HepG2 (cell line): ENCODE results near the gene KSR1. TPM values are rescaled to one million over a fixed set of nuclear protein-coding genes. Genes with fewer than 3 reads are reported as not detected.

Source experiments
- ATAC-seq: fragments of 200-7000 bp; cut with Tn5 transposase; 3 replicates; pipeline ENCODE4 v1.9.1; 2020; ENCODE audit warnings: mild to moderate bottlenecking, moderate library complexity
- BruUV-seq: library from RNA; stranded (reverse); fragments of 400-500 nt; replicated peaks from 2 replicates; lab custom pipeline; 2021; lab: Mats Ljungman, UMichigan
- CTCF ChIA-PET: fragments of 300-600 bp; formaldehyde crosslinking; extraction: SDS; loops from one replicate; lab custom pipeline; 2021; ENCODE audit warnings: low total read pairs, inconsistent platforms, low intra/inter-chr PET ratio; lab: Yijun Ruan, JAX
- POLR2A ChIA-PET: fragments of 350-600 bp; sonication (Branson Sonifier 250); formaldehyde crosslinking; loops from one replicate; lab custom pipeline; 2020; ENCODE audit warnings: antibody characterized with exemption, inconsistent platforms; lab: Yijun Ruan, JAX
- DNase-seq: peaks from one replicate; pipeline ENCODE4 v3.0.0-alpha.2; 2015; ENCODE audit warnings: low spot score
- FAIRE-seq: peaks from 3 replicates; lab custom pipeline; 2011; peaks lifted over from hg19 to GRCh38; lab: Jason Lieb, UNC
- H2AFZ ChIP-seq: one replicate; pipeline ENCODE4 v1.6.1; 2011; ENCODE audit warnings: low read length, inconsistent platforms
- H3K27ac ChIP-seq: fragments of 300-600 bp; 3 replicates; pipeline ENCODE4 v1.8.0; 2011; ENCODE audit warnings: mixed run types, mild to moderate bottlenecking, mixed read lengths, low read length, inconsistent platforms; ENCODE audit not compliant: insufficient read depth; ENCODE audit errors: extremely low read length
- H3K27me3 ChIP-seq, 2 experiments: fragments of 200-600 bp in 1 of 2; 2 replicates in 1 of 2; 3 replicates in 1 of 2; pipeline versions ENCODE4 v1.6.0 to v1.8.0; 2011; ENCODE audit warnings: low read length in 2 of 2, mild to moderate bottlenecking in 2 of 2, moderate library complexity in 2 of 2, inconsistent platforms in 1 of 2; ENCODE audit not compliant: insufficient read depth in 2 of 2, control insufficient read depth in 1 of 2
- H3K36me3 ChIP-seq, 2 experiments: fragments of 200-600 bp in 1 of 2; replicated peaks in 1 of 2; 2 replicates in 1 of 2; 3 replicates in 1 of 2; pipeline versions ENCODE4 v1.5.1 to v1.8.0; 2011; ENCODE audit warnings: low read length in 2 of 2, inconsistent platforms in 1 of 2; ENCODE audit not compliant: insufficient read depth in 2 of 2, control insufficient read depth in 1 of 2
- H3K4me1 ChIP-seq: 2 replicates; pipeline ENCODE4 v1.5.1; 2012; ENCODE audit warnings: low read length, inconsistent platforms; ENCODE audit not compliant: insufficient read depth
- H3K4me2 ChIP-seq: 2 replicates; pipeline ENCODE4 v1.6.0; 2011; ENCODE audit warnings: low read depth, low read length, inconsistent platforms
- H3K4me3 ChIP-seq, 3 experiments: fragments of 200-600 bp in 1 of 3; sonication (generic), shearing (Covaris generic) in 1 of 3; replicated peaks in 1 of 3; 2 replicates each; pipeline ENCODE4 v1.5.1; 2011 to 2016; ENCODE audit warnings: low read length in 3 of 3, inconsistent platforms in 2 of 3, low read depth in 2 of 3, mild to moderate bottlenecking in 2 of 3, control low read depth in 1 of 3, mixed read lengths in 1 of 3; ENCODE audit not compliant: insufficient read depth in 1 of 3
- H3K79me2 ChIP-seq: one replicate; pipeline ENCODE4 v1.6.1; 2011; ENCODE audit warnings: low read length, inconsistent platforms; ENCODE audit not compliant: insufficient read depth
- H3K9ac ChIP-seq: 2 replicates; pipeline ENCODE4 v1.6.0; 2011; ENCODE audit warnings: mild to moderate bottlenecking, low read depth, low read length, inconsistent platforms; ENCODE audit not compliant: insufficient read depth
- H3K9me3 ChIP-seq: 2 replicates; pipeline ENCODE4 v1.5.1; 2012; ENCODE audit warnings: mild to moderate bottlenecking, low read length
- H4K20me1 ChIP-seq: 2 replicates; pipeline ENCODE4 v1.6.0; 2011; ENCODE audit warnings: inconsistent platforms, mild to moderate bottlenecking, low read length, moderate library complexity; ENCODE audit not compliant: insufficient read depth
- CHD4 ChIP-seq: fragments of 200-600 bp; sonication (generic); IDR thresholded peaks from 2 replicates; pipeline ENCODE4 v1.7.0; 2017; ENCODE audit warnings: mild to moderate bottlenecking, low read length, borderline replicate concordance
- DNMT1 ChIP-seq: sonication (generic); formaldehyde crosslinking; IDR thresholded peaks from 2 replicates; pipeline ENCODE4 v1.5.1; 2020; ENCODE audit warnings: mild to moderate bottlenecking, missing genetic modification reagents
- GZF1 ChIP-seq: sonication (generic); formaldehyde crosslinking; IDR thresholded peaks from 2 replicates; pipeline ENCODE4 v1.5.1; 2020; ENCODE audit warnings: mild to moderate bottlenecking, missing genetic modification reagents
- HNF1A ChIP-seq, 2 experiments: sonication (generic) in 1 of 2; formaldehyde crosslinking in 1 of 2; IDR thresholded peaks; 2 replicates each; pipeline versions ENCODE4 v1.4.0 to v1.6.1; 2016 to 2020; ENCODE audit warnings: borderline replicate concordance in 1 of 2, low read depth in 1 of 2, mild to moderate bottlenecking in 1 of 2, missing genetic modification reagents in 1 of 2
- IKZF4 ChIP-seq: sonication (generic); formaldehyde crosslinking; IDR thresholded peaks from 2 replicates; pipeline ENCODE4 v1.5.1; 2020; ENCODE audit warnings: borderline replicate concordance, mild to moderate bottlenecking, low read depth, missing genetic modification reagents; ENCODE audit errors: not compliant biosample characterization
- ISL2 ChIP-seq: sonication (generic); formaldehyde crosslinking; IDR thresholded peaks from 2 replicates; pipeline ENCODE4 v1.5.0; 2020; ENCODE audit warnings: missing genetic modification reagents
- NR2F6 ChIP-seq, 2 experiments: IDR thresholded peaks; 2 replicates each; pipeline ENCODE4 v1.6.1; 2016; ENCODE audit warnings: antibody characterized with exemption in 1 of 2, mild to moderate bottlenecking in 1 of 2
- PBX2 ChIP-seq: IDR thresholded peaks from 2 replicates; pipeline ENCODE4 v1.6.1; 2016; ENCODE audit warnings: control low read depth
- RBM22 ChIP-seq: fragments of 200-400 bp; formaldehyde crosslinking; optimal IDR thresholded peaks from 2 replicates; pipeline ENCODE3; 2017; ENCODE audit warnings: mild to moderate bottlenecking, low read length, moderate library complexity
- ZNF451 ChIP-seq: sonication (generic); formaldehyde crosslinking; IDR thresholded peaks from 2 replicates; pipeline ENCODE4 v1.5.0; 2020; ENCODE audit warnings: mild to moderate bottlenecking, missing genetic modification reagents
- ZNF609 ChIP-seq: sonication (generic); formaldehyde crosslinking; IDR thresholded peaks from 2 replicates; pipeline ENCODE4 v1.4.0; 2020; ENCODE audit warnings: mild to moderate bottlenecking, missing genetic modification reagents, borderline replicate concordance
- ZZZ3 ChIP-seq: sonication (generic); formaldehyde crosslinking; IDR thresholded peaks from 2 replicates; pipeline ENCODE4 v1.4.0; 2020; ENCODE audit warnings: missing genetic modification reagents, mild to moderate bottlenecking, borderline replicate concordance
- WGBS: methylation state at CpG from one replicate; pipeline ENCODE4 v1.1.6; 2017; ENCODE audit warnings: low lambda C conversion rate; 5-methylcytosine and 5-hydroxymethylcytosine counted together
- in situ Hi-C: cut with HindIII; loops from 2 replicates; pipeline ENCODE4 v1.10.0; 2017; ENCODE audit warnings: low pct_unique_long_range_greater_than_20kb; ENCODE audit not compliant: extremely low pct_ligation_motif_present
- intact Hi-C: fragments of 100-400 bp; cut with micrococcal nuclease; formaldehyde crosslinking; loops from one replicate; pipeline ENCODE4 v1.10.0; 2022; ENCODE audit not compliant: unreplicated experiment
- polyA plus RNA-seq, 8 experiments: library from polyadenylated mRNA; depleted of rRNA in 3 of 8; stranded (reverse) in 7 of 8; unstranded in 1 of 8; fragments of >200 nt; fragmentation: Illumina TruSeq in 4 of 8; extraction: Trizol in 4 of 8; gene quantifications; 2 replicates each; pipeline versions ENCODE4 v1.2.1 to v1.2.3, GENCODE V29; 2011 to 2016; ENCODE audit warnings: low read depth in 4 of 8, missing spikeins in 1 of 8, mixed read lengths in 1 of 8; ENCODE audit not compliant: insufficient read depth in 1 of 8
- total RNA-seq, 5 experiments: library from RNA; depleted of rRNA; stranded (reverse); fragments of >200 nt; fragmentation: Illumina TruSeq; extraction: Trizol; gene quantifications; 2 replicates each; pipeline ENCODE4 v1.2.3, GENCODE V29; 2016; ENCODE audit warnings: low read depth in 1 of 5
- TF ChIP-seq, protein P1 (sequence below): IDR thresholded peaks from 2 replicates; pipeline ENCODE4 v1.6.1; 2016; ENCODE audit warnings: mild to moderate bottlenecking

The KSR1 gene
- total and polyA plus RNA-seq, 2 of the 13 experiments (the other 11 are each of a cell fraction or from before 2014, with no cell fraction given), result 10.1 to 16.6 TPM

- Histone ChIP-seq H3K4me1 (no peaks in the 10 kb centered on the region), H3K4me2 (no peak overlapping the region), H3K27me3 (no peaks in the 10 kb centered on the region), H4K20me1 (no peaks in the 10 kb centered on the region), H3K9ac (no peak overlapping the region), H3K27ac (no peak overlapping the region), H2AFZ (no peak overlapping the region), H3K79me2 (no peaks in the 10 kb centered on the region), H3K9me3 (no peaks in the 10 kb centered on the region), H3K36me3 (peaks cover 24 to 53% of the 10 kb centered on the region in 2 experiments; a peak in 4 of 5 replicates), H3K4me3 (no peak overlapping the region)
- ATAC-seq (no peak), DNase-seq (no peak), FAIRE-seq (no peak)
- POLR2A ChIA-PET, result no interaction called here
- in situ Hi-C loops (no loop called here), intact Hi-C loops (no loop called here)
- no TSS peak for BruUV-seq
- CTCF ChIA-PET, result no interaction called here
- 94% methylated on average over 3 of the region's 4 CpGs for WGBS
- TF ChIP-seq ZZZ3 (CRISPR knock-in tag), result no peak
- TF ChIP-seq IKZF4 (CRISPR knock-in tag), result no peak
- no peak for TF ChIP-seq NR2F6 (IDR thresholded peaks at IDR 0.05)
- no peak for TF ChIP-seq NR2F6 (CRISPR knock-in tag; IDR thresholded peaks at IDR 0.05)
- no peak for TF ChIP-seq GZF1 (CRISPR knock-in tag)
- no peak for TF ChIP-seq ZNF609
- no peak for TF ChIP-seq PBX2 (CRISPR knock-in tag)
- no peak for TF ChIP-seq RBM22
- TF ChIP-seq ZNF451 (CRISPR knock-in tag), result no peak
- TF ChIP-seq CHD4, result no peak
- TF ChIP-seq, protein P1, sequence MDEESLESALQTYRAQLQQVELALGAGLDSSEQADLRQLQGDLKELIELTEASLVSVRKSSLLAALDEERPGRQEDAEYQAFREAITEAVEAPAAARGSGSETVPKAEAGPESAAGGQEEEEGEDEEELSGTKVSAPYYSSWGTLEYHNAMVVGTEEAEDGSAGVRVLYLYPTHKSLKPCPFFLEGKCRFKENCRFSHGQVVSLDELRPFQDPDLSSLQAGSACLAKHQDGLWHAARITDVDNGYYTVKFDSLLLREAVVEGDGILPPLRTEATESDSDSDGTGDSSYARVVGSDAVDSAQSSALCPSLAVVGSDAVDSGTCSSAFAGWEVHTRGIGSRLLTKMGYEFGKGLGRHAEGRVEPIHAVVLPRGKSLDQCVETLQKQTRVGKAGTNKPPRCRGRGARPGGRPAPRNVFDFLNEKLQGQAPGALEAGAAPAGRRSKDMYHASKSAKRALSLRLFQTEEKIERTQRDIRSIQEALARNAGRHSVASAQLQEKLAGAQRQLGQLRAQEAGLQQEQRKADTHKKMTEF (CRISPR knock-in tag), result no peak
- no peak for TF ChIP-seq DNMT1 (CRISPR knock-in tag)
- no peak for TF ChIP-seq HNF1A (IDR thresholded peaks at IDR 0.05; ENCODE audit: low read depth)
- no peak for TF ChIP-seq HNF1A (CRISPR knock-in tag; IDR thresholded peaks at IDR 0.05; ENCODE audit: borderline replicate concordance)
- TF ChIP-seq ISL2, result no peak
Measured at GRCh38 chr17:27616414-27616813, 160.2 kb downstream of the KSR1 start.
